Heart left ventricle (tissue), 13 donors: Measurements from ENCODE around the gene KRT33A.

Experiments
- CTCF ChIP-seq, 12 donors: fragments of 200-600 bp; sonication (generic) in 4 of 12; IDR thresholded peaks; one replicate each; pipeline versions ENCODE4 v1.5.0 to v1.8.0; 2018 to 2022; ENCODE audit warnings: antibody characterized with exemption in 12 of 12, mild to moderate bottlenecking in 5 of 12
- POLR2A ChIP-seq, 2 donors: fragments of 450-650 bp; IDR thresholded peaks; one replicate each; pipeline ENCODE4 v1.6.1; 2017; ENCODE audit warnings: antibody characterized with exemption in 2 of 2, mild to moderate bottlenecking in 2 of 2, moderate library complexity in 2 of 2
- donor health status: ischemic (EF 13 %, LVEDD 7.1; RV severe dilation, severe dysfunction).
- donor health status: DM: no; HTN: yes; CAD: no.
- donor health status: DM: no; HTN: no; CAD: no.
- donor health status: ischemic (EF 25% LVEDD 6.9; RV normal size, moderate dysfunction).
- donor health status: ischemic (EF 25% LVEDD 5.7; RV mildly dilated, moderate dysfunction).
- donor health status: ischemic (EF 35%, LVEDD 5.7; RV mildly dilated, moderate dysfunction).
- donor health status: nonischemic (EF 11% LVEDD 7.7; RV severe dilation, severe dysfunction).
- donor health status: DM: yes; HTN: yes; CAD: no.
- donor health status: PGD.
- donor health status: ischemic (EF 29% LVEDD 5.4; RV normal size, mild dysfunction).
- donor health status: nonischemic (EF 23%, LVEDD 6.1; RV moderate dilation, normal function).

DNA sequence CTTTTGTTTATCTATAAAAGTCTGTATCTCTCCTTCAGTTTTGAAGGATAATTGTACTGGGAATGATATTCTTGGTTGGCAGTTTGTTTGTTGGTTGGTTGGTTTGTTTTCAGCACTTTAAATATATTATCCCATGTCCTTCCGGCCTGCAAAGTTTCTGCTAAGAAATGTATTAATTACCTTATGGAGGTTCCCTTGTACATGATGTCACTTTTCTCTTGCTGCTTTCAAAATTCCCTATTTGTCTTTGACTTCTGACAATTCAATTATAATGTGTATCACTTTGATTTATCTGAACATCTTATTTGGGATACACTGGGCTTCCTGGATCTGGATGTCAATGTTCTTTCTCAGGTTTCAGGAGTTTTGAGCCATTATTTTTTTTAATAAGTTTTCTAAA lies 35.6 kb upstream of the KRT33A start:
- no peak for TF ChIP-seq CTCF (IDR thresholded peaks at IDR 0.05)
- no peak for TF ChIP-seq POLR2A (IDR thresholded peaks at IDR 0.05)
